Measurements from ENCODE around the gene PDCL2. TPM values are rescaled to one million over a fixed set of nuclear protein-coding genes. Genes with fewer than 3 reads are reported as not detected.

PDCL2 gene
- total and polyA plus RNA-seq, 2 experiments from 2014 or later: 0.35 to 1.9 TPM

DNA sequence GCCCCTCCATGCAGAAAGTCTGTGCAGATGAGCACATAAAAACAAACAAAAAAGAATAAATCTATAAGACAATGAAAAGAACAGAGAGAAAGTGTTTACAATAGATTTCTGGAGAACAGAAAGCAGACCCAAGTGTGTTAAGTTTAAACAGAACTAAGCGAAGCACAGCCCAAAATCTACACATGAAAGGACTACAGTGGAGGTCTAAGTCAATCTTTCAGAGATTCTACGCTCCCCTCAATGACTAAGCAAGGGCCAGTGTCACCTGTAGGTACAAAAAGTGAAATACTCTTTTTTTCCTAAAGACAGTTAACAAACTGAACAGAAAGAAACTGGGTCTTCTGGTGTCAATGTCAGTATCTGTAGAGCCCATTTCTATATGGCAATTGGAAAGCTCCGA is 63.6 kb downstream of the PDCL2 start:
- DNase-seq (ENCODE audit: low spot score): peak; percentile 39
- Mint-ChIP-seq H3K9me3 (no peaks in the 10 kb centered on the region), H3K4me1 (peaks cover 36% of the 10 kb centered on the region), H3K27ac (peak overlapping the region; percentile 76), H3K27me3 (ENCODE audit: insufficient read depth, low read depth, poor library complexity) (no peaks in the 10 kb centered on the region), H3K36me3 (ENCODE audit: low read depth) (peaks cover 8% of the 10 kb centered on the region; the same call in 1 of the 3 replicates), H3K4me3 (no peak overlapping the region)
- H3F3A ChIP-seq (replicated peaks; ENCODE audit: low read depth): no peaks in the 10 kb centered on the region
- no peaks in the 10 kb centered on the region for H3K9me2 ChIP-seq (ENCODE audit: insufficient read depth)
- 0 out of 2 replicates have a peak overlapping the region, but pooled peaks have one; percentile 26 for H3K4me3 ChIP-seq
- peaks cover 32% of the 10 kb centered on the region for H3K4me1 ChIP-seq (ENCODE audit: insufficient read depth)
- no peaks in the 10 kb centered on the region for H3K36me3 ChIP-seq (ENCODE audit: insufficient read depth)
- peak overlapping the region; percentile 70; the same call in 1 of the 2 replicates for H3K27ac ChIP-seq (ENCODE audit: low read depth)
- peaks cover 100% of the 10 kb centered on the region for H3K79me2 ChIP-seq (replicated peaks; ENCODE audit: insufficient read depth)
- H2AFZ ChIP-seq: no peak overlapping the region
- H4K20me1 ChIP-seq (replicated peaks; ENCODE audit: insufficient read depth): 0 out of 2 replicates have a peak, but pooled peaks cover 3% of the 10 kb centered on the region
- no peaks in the 10 kb centered on the region for H3K27me3 ChIP-seq (ENCODE audit: insufficient read depth)
- peak; percentile 57 for ATAC-seq
- H3K4me2 ChIP-seq: peak overlapping the region; percentile 40
- no peak for TF ChIP-seq POLR2AphosphoS5 (IDR thresholded peaks at IDR 0.05; ENCODE audit: low read depth)
- TF ChIP-seq CREB1 (CRISPR knock-in tag; IDR thresholded peaks at IDR 0.05; ENCODE audit: low read depth): no peak
- no peak for TF ChIP-seq JUNB (IDR thresholded peaks at IDR 0.05; ENCODE audit: unreplicated experiment)
- no peak for TF ChIP-seq STAT1 (IDR thresholded peaks at IDR 0.05; ENCODE audit: unreplicated experiment)

DNA sequence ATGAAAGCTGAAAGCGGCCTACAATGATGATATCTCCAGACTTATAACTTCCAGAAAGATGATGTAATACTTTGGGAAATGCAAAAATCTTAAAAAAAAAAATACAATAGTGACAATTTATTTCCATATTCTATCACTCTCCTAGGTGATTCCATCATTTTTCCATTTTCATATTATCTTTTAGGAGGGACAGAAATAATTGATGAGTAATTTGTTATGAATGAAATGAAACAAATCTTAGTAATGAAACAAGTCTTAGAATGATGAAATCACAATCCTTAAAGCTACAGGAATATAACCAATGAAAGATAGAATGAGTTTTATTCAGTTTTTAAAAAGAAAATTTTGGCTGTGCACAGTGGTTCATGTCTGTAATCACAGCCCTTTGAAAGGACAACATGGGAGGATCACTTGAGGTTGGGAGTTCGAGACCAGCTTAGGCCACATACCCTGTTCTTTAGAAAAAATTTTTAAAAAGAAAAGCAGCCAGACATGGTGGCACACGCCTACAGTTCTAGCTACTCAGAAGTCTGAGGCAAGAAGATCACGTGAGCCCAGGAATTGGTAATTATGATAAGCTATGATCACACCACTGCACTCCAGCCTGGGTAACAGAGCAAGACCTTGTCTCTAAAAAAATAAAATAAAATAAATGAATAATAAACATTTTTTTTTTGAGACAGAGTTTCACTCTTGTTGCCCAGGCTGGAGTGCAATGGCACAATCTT is 67.0 kb downstream of the PDCL2 start:
- no peak overlapping the region for H3K4me3 ChIP-seq
- H3F3A ChIP-seq (replicated peaks; ENCODE audit: low read depth): no peaks in the 10 kb centered on the region
- no peak overlapping the region for H3K4me3 Mint-ChIP-seq
- 0 out of 2 replicates have a peak overlapping the region, but pooled peaks have one; percentile 23 for H3K27ac Mint-ChIP-seq
- H3K27ac ChIP-seq (ENCODE audit: low read depth): no peak overlapping the region
- no peak for ATAC-seq
- H3K79me2 ChIP-seq (replicated peaks; ENCODE audit: insufficient read depth): peaks cover 100% of the 10 kb centered on the region
- H3K9me3 Mint-ChIP-seq: no peaks in the 10 kb centered on the region
- peaks cover 34% of the 10 kb centered on the region for H3K4me1 Mint-ChIP-seq
- H3K4me2 ChIP-seq: no peak overlapping the region
- no peak overlapping the region for H2AFZ ChIP-seq
- no peaks in the 10 kb centered on the region for H4K20me1 ChIP-seq (replicated peaks; ENCODE audit: insufficient read depth)
- H3K36me3 Mint-ChIP-seq (ENCODE audit: low read depth): peaks cover 4% of the 10 kb centered on the region; the same call in 1 of the 3 replicates
- no peaks in the 10 kb centered on the region for H3K27me3 Mint-ChIP-seq (ENCODE audit: insufficient read depth, low read depth, poor library complexity)
- H3K36me3 ChIP-seq (ENCODE audit: insufficient read depth): no peaks in the 10 kb centered on the region
- no peaks in the 10 kb centered on the region for H3K9me2 ChIP-seq (ENCODE audit: insufficient read depth)
- H3K27me3 ChIP-seq (ENCODE audit: insufficient read depth): no peaks in the 10 kb centered on the region
- no peak for DNase-seq (ENCODE audit: low spot score)
- H3K4me1 ChIP-seq (ENCODE audit: insufficient read depth): peaks cover 32% of the 10 kb centered on the region
- no peak for TF ChIP-seq EZH2phosphoT487 (IDR thresholded peaks at IDR 0.05; ENCODE audit: unreplicated experiment)
- no peak for TF ChIP-seq STAT1 (IDR thresholded peaks at IDR 0.05; ENCODE audit: unreplicated experiment)
- no peak for TF ChIP-seq ZNF114 (CRISPR knock-in tag; IDR thresholded peaks at IDR 0.05)
- TF ChIP-seq CREB1 (CRISPR knock-in tag; IDR thresholded peaks at IDR 0.05; ENCODE audit: low read depth): no peak
- TF ChIP-seq, protein P1, sequence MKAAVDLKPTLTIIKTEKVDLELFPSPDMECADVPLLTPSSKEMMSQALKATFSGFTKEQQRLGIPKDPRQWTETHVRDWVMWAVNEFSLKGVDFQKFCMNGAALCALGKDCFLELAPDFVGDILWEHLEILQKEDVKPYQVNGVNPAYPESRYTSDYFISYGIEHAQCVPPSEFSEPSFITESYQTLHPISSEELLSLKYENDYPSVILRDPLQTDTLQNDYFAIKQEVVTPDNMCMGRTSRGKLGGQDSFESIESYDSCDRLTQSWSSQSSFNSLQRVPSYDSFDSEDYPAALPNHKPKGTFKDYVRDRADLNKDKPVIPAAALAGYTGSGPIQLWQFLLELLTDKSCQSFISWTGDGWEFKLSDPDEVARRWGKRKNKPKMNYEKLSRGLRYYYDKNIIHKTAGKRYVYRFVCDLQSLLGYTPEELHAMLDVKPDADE (IDR thresholded peaks at IDR 0.05): no peak
- TF ChIP-seq EZH2 (IDR thresholded peaks at IDR 0.05; ENCODE audit: low read depth, unreplicated experiment): no peak
- no peak for TF ChIP-seq NANOG (IDR thresholded peaks at IDR 0.05; ENCODE audit: borderline replicate concordance)
- TF ChIP-seq JUNB (IDR thresholded peaks at IDR 0.05; ENCODE audit: unreplicated experiment): no peak
- TF ChIP-seq, protein P2, sequence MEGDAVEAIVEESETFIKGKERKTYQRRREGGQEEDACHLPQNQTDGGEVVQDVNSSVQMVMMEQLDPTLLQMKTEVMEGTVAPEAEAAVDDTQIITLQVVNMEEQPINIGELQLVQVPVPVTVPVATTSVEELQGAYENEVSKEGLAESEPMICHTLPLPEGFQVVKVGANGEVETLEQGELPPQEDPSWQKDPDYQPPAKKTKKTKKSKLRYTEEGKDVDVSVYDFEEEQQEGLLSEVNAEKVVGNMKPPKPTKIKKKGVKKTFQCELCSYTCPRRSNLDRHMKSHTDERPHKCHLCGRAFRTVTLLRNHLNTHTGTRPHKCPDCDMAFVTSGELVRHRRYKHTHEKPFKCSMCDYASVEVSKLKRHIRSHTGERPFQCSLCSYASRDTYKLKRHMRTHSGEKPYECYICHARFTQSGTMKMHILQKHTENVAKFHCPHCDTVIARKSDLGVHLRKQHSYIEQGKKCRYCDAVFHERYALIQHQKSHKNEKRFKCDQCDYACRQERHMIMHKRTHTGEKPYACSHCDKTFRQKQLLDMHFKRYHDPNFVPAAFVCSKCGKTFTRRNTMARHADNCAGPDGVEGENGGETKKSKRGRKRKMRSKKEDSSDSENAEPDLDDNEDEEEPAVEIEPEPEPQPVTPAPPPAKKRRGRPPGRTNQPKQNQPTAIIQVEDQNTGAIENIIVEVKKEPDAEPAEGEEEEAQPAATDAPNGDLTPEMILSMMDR (conservative IDR thresholded peaks at IDR 0.05; ENCODE audit: low read depth in 2 of 2): no peak
- no peak for TF ChIP-seq POLR2AphosphoS5 (IDR thresholded peaks at IDR 0.05; ENCODE audit: low read depth)
- TF ChIP-seq ZNF331 (CRISPR knock-in tag; IDR thresholded peaks at IDR 0.05; ENCODE audit: low read depth): no peak
- TF ChIP-seq, protein P3, sequence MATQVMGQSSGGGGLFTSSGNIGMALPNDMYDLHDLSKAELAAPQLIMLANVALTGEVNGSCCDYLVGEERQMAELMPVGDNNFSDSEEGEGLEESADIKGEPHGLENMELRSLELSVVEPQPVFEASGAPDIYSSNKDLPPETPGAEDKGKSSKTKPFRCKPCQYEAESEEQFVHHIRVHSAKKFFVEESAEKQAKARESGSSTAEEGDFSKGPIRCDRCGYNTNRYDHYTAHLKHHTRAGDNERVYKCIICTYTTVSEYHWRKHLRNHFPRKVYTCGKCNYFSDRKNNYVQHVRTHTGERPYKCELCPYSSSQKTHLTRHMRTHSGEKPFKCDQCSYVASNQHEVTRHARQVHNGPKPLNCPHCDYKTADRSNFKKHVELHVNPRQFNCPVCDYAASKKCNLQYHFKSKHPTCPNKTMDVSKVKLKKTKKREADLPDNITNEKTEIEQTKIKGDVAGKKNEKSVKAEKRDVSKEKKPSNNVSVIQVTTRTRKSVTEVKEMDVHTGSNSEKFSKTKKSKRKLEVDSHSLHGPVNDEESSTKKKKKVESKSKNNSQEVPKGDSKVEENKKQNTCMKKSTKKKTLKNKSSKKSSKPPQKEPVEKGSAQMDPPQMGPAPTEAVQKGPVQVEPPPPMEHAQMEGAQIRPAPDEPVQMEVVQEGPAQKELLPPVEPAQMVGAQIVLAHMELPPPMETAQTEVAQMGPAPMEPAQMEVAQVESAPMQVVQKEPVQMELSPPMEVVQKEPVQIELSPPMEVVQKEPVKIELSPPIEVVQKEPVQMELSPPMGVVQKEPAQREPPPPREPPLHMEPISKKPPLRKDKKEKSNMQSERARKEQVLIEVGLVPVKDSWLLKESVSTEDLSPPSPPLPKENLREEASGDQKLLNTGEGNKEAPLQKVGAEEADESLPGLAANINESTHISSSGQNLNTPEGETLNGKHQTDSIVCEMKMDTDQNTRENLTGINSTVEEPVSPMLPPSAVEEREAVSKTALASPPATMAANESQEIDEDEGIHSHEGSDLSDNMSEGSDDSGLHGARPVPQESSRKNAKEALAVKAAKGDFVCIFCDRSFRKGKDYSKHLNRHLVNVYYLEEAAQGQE (IDR thresholded peaks at IDR 0.05; ENCODE audit: unreplicated experiment): no peak

Data from GM23338 (cell line).